Middle frontal gyrus (tissue), 1 donor: ENCODE data around the gene SLC5A12.

Experiments used
- DNase-seq: peaks from one replicate; pipeline ENCODE4 v3.0.0-alpha.2; 2015; ENCODE audit warnings: low spot score; ENCODE audit errors: extremely low spot score

SLC5A12 gene, protein sequence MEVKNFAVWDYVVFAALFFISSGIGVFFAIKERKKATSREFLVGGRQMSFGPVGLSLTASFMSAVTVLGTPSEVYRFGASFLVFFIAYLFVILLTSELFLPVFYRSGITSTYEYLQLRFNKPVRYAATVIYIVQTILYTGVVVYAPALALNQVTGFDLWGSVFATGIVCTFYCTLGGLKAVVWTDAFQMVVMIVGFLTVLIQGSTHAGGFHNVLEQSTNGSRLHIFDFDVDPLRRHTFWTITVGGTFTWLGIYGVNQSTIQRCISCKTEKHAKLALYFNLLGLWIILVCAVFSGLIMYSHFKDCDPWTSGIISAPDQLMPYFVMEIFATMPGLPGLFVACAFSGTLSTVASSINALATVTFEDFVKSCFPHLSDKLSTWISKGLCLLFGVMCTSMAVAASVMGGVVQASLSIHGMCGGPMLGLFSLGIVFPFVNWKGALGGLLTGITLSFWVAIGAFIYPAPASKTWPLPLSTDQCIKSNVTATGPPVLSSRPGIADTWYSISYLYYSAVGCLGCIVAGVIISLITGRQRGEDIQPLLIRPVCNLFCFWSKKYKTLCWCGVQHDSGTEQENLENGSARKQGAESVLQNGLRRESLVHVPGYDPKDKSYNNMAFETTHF

DNA sequence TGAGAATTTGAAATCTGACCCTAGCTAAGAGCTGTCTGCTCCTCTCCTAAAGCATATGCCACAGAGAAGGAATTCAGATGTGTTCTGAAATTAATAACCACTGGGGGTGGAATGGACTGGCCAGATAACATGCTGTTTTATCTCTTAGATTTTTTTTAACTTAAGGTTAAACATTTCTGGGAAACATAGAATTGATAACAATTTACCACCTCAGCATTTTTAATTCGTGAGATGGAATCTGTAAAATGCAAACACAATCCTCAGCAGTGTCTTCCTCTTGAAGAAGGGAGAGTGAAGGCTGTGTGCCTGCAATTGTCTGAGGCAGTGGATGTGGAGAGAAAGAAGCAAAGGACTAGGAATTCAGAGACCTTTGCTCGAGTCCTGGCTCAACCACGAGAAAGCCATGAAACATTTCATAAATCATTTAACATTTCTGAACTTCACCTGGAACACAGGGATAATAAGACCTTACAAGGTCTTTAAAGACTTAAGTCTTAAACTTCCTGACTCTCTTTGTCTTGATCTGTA lies at the start of gene SLC5A12:
SLC5A12 (minus strand) TSS at position 113 of the 528 bp plus-strand sequence. CDS start 346 bp downstream, outside the sequence.
- DNase-seq, result no peak

DNA sequence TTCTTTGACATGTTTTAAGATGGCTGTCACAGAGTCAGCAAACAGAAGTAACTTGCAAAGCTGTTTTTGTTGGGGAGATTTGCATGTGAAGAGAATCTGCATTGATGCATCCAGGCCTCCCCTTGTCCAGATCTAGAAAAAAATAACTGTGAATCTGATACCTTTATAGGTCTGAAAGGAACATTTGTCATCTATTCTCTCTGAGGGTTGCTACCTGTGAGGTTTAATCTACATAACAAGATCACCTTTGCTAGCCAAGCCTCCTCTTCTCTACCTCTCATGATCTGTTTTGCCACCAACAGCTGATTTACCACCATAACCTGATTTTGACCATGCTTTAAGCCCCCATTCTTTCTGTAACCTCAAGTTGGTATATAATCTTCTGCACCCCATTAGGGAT lies 47.2 kb upstream of the SLC5A12 start:
- DNase-seq, result no peak

DNA sequence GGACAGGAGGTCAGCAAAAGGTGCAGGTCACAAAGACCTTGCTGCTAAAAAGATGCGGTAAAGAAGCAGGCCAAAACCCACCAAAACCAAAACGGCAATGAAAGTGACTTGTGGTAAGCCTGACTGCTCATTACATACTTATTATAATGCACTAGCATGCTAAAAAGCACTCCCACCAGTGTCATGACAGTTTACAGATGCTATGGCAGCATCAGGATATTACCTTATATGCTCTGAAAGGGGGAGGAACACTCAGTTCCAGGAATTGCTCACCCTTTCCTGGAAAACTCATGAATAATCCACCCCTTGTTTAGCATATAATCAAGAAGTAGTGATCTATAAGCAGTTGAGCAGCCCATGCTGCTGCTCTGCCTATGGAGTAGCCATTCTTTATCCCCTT lies 45.2 kb upstream of the SLC5A12 start:
- no peak for DNase-seq

DNA sequence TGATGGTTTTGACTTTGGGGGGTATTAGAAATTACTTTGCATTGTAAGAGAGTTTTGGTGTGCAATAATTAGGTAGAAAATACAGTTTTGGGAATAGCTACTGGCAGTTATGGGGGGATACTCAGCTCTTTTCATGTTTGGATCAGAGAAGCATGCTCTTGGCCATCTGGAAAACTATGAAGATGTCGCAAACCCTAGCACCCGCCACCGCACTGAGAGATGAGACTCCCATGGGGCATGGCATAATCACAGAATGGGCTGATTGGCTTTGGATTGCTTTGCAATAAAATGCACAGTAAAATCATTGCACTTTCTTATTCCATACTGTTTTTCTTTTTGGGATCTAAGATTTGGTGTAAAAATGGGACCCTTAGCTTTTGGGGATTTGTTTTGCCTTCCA lies 43.5 kb upstream of the SLC5A12 start:
- no peak for DNase-seq

DNA sequence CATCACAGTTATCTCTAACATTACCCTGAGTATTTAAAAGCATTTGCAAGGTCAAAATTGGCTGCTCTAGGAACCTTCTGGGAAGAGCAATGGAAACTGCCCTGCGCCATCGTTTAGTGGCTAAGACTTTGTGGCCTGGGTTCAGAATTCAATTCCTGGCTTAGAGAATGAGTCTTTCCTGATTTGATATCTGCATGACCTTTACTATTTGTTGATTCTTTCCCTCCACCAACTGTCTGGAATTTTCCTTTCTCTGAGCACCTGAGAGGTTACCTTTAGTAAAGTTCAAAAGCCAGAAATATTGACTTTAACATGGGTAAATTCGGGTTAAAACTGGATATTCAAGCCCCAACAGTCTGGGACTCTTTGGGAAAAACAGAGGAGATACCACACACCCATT lies 43.0 kb upstream of the SLC5A12 start:
- DNase-seq, result no peak

DNA sequence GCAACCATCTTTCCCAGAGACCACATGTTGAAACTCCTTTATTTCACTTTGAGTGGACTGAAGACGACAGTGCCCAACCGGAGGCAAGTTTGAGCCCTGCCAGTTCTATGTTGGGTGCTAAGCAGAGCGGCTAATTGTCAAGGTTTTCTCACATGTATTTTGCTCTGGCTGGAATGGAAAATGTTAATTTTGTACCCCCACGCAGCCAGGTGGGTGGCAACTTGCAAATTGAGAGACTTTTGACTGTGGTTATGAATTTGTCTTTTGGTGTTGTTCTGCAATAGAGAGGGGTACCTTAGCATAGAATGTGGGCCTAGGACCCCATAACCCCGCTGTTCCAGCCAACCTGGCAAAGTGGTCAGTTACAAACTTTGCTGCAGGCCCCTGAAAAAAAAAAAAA lies 42.5 kb upstream of the SLC5A12 start:
- DNase-seq, result no peak

DNA sequence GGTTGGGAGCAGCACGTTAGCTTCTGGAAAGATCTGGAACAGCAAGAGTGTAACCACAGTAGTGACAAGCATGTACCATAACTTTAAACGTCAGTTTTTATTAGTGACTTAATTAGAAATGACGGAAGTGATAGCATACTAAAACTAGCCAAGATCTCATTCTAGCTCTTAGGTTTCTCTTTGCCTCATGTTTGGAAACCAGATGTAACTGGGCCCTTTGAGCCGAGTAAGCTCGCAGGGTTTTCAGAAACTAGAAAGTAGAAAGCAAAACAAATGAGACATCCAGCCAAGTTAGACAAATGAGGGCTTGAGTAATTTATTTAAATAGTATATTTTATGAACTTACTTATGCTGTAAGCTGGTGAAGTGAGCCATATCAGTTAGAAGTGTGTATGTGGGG lies 40.2 kb upstream of the SLC5A12 start:
- DNase-seq, result no peak

DNA sequence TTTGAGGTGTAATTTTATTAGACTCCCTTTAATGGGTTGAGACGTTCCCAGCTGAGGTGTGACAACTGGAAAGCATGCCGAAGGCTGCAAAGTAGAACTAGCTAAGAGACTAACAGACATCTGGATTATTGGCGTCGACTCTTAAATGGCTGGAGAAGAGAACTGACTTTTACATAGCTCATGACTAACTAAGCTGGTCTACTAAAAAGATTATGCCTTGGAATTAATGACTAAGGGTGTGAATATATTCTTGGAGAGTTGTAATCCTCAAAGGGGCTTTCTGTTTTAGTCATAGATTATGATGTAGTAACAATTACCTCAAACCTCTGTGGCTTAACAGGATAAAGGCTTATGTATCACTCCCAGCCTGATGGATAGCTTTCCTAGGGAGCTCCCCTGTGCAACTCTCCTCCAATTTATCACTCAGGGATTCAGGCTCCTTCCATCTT lies 39.5 kb upstream of the SLC5A12 start:
- DNase-seq, result no peak

DNA sequence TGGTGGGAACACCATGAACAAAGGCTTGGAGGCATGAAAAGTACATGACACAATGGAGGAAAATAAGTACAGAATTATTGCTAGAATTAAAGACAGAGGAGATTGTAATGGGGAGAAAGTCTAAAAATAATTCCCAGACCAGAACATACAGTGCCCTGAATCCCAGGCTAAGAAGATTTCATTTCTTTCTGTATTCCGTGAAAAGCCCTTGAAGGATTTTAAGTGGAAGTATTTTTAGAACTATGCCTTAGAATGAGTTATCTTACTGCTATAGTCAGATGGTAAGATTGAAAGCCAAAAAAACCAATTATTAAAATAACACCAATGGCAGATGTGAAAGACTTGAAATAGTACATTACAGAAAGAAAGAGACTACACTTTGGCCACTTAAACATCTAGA lies 36.1 kb upstream of the SLC5A12 start:
- DNase-seq, result no peak

DNA sequence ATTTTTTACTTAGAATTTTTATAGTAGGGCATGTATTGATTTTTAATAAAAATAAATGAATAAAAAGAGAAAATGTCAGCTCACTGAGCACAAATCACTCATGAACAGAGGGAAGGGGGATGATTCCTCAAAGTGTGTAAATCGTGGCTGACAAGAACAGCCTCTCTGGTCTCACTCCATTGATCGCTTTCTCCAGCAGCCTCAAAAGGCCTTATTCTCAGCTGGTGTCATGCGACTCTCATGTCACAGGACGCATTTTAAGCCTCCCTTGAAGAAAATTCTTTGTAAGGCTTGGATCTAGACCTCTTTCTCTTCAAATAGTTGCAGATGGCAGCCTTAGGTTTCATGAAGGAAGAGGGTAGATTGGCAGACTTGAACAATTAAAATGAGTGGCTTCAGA lies 33.9 kb upstream of the SLC5A12 start:
- DNase-seq, result no peak

DNA sequence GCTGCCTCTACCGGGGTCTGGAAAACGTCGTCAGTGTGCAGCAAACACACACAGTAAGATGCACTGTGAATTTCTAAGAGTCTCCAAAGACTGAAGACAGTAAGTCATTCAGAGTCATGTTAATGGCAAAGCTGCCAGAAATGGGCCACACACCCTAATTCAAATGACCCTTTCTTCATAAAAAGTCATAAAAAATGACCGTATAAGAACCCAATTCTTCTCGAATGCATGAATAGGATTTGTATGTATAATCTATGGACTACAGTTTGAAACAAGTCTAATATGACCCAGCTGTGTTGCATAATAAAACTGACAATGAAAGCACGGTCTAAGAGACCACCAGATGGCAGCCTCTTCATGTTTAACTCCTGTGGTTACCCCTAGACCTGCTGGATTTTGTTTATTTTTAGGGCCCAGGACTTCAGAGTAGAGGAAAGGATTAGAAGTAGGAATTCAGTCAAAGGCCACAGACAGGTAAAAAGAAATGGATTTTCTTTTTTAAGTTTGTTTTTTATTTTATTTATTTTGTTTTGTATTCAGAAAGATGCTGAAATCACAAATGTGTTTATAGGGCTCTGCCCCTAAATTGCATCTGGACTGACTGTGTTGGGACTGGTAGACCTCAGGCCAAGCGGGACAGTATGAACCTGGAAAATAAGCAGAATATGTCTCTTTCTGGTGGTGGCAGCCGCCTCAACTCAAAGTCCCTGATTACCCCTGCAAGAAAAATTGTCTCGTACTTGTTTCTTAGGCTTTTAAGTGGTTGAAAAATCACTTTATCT lies 32.1 kb upstream of the SLC5A12 start:
- DNase-seq, result peak; percentile 28

DNA sequence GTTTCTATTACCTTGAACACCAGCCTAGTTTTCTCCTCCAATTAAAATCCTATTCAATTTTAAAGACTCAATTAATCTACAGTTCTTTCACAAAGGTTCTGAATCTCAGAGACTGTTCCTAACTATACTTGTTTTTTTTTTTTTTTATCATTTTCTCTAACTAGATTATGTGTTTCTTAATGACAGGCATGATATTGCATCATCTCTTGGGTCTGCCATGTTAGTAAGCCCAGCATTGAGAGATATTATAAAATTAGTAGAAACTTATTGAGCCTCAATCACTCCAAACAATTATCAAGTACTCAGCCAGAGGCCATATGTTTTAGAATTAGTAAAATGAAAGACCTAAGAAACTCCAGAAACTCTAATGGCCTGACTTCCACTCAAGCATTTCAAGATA lies 28.1 kb upstream of the SLC5A12 start:
- no peak for DNase-seq

DNA sequence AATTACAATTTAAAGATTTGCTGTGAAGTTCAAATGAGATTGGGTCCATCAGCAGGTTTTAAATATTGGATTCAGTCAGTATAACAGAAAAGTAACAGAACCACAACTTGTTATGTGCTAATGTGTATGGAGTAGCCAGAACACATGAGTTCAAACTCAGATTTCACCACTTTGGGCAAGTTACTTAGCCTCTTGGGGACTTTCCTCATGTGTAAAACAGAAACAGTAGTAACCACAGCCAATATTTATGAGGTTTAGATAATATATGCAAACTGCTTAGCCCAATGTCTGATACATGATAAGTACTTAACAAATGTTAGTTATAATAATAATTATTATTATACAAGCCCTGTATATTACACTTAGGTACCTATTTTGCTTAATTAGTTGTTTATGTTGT lies 21.8 kb upstream of the SLC5A12 start:
- no peak for DNase-seq

DNA sequence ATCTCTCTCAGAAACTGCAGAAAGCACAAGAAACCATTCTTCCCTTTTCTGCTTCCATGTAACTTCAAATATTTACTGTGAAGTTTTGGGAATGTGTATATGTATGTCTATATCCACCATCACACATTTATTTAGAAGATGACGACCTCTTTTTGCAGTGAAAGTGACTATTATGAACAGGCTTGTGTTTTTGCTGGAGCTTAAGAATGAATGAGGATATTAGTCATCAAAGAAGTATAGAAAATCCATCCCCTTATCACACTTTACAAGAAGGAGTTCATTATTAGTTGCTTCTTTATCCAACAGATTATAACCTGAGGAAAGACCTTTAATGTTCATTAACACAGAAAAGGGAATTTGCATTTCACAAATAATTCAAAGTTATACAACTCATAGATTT lies 21.1 kb upstream of the SLC5A12 start:
- no peak for DNase-seq

DNA sequence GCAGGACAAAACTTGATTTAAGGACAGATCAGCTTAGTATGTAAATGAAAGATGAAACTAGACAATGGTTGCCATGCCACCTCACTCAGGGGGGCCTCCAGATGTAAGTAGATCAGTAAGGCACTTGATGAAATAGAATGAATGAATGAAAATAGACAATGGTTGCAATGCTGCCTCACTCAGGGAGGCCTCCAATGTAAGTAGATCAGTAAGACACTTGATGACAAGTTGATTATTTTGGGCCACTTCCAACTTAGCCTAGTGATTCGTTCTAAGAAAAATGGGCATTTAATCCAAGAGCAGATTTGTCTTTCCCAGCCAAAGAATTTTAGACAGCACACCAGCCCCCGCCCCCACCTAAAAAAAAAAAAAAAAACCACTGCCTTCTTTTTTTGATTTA lies 19.2 kb upstream of the SLC5A12 start:
- no peak for DNase-seq

DNA sequence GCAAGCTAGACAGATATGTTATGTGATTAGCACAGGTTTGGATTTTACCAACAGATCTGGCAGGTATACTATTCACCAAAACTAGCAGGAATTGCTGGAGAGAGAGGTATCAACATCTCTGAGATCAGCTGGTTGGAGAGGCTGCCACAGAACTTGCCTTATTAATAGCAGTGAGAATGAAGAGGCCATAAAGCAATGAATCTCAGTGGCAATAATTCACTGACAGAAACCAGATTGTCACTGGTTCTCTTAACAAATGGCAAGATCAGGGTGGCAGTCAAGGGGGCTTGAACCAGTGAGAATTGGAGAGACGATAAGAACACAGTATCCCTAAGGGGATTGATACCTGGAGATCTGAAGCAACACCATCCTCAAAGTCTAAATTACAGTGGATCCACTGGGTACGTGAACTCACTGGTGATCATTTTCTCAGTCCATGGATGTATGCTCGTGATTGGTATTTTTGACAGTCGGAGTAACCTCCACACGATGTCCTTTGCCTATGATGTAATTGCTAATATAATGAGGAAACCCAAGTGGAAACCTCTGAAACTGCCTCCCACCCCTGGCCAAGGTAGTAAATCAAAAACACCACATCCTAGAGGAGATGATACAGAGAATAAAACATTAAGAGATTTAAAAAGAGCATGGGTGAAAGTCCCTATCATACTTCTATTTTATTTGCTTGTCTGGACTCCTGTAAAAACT lies 17.7 kb upstream of the SLC5A12 start:
- DNase-seq, result no peak

DNA sequence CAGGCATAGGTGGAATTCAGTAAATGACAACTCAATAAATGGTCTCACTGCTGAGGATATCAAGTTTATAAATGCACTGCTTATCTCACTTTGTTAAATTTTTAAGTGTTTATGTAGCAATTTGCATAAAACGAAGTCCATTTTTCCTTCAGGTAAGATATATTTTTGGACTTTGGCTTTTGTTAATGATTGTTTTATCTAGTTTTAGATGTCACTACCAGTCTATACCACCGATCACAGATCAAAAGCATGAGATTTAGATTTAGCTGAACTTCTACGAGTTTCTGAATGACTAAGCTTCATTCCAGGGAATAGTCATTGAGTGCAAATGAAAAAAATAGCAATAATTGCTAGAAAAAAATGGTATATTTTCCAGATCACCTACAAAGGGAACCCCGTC lies 12.8 kb upstream of the SLC5A12 start:
- DNase-seq, result no peak

DNA sequence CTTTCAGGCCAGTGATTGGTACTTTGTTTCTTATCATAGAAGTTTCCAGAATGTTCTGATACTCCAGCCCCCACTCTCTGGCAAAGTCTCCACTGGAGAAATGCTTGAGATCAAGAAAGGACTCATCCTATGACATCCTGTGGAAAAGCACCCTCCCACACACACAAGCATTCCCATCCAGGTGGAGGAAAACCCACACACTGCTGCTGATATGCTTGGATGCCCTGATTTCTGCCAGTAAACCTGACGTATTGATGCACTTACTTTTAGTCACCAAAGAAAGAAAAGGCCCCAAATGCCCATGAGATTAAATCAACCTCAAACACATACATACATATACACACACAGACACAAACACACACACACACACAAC lies 9.2 kb upstream of the SLC5A12 start:
- DNase-seq, result no peak

DNA sequence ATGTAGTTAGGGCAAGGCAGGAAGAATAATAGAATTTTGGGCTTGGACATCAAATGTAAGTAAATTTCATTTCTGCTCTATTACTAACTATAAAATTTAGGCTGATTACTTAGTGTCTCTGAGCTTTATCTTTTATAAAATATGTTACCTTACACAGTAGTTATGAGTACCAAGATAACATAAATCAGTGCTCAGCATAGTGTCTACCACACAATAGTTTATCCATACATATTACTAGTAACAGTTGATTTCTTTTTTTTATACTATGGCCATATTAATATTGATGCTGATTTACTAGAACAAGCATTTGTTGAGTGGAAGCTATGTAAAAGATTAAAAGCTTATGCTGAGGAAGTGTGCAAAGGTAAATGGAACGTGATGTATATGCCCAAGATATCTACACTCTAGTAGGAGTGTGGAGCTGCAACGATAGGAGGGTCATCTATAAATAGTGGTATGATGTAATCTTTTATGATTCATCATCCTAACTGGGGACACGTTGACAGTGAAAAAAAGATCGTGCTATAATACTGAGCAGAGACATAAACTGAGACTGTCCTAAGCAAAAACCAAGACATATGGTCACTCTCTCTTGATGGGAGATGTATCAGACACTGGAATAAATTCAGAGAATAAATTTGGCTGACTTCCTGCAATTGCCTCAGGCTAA lies 8.7 kb upstream of the SLC5A12 start:
- no peak for DNase-seq

DNA sequence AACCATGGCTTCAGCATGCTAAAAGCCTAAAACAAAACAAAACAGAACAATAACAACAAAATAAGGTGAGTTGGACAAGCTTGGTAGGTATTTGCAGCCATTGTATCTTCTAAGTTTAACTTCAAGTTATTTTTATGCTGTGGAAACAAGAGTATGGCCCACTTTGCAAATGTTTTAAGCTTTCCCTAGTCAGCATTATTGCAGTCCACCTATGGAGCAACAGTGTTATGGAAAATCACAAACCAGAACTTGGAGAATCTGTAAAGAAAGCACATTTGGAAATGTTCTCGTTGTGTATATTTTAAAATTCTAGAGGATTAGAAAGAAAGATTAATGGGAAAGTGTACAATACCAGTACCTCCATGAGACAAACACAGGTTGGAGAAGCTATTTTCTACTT lies 7.4 kb upstream of the SLC5A12 start:
- DNase-seq, result no peak

DNA sequence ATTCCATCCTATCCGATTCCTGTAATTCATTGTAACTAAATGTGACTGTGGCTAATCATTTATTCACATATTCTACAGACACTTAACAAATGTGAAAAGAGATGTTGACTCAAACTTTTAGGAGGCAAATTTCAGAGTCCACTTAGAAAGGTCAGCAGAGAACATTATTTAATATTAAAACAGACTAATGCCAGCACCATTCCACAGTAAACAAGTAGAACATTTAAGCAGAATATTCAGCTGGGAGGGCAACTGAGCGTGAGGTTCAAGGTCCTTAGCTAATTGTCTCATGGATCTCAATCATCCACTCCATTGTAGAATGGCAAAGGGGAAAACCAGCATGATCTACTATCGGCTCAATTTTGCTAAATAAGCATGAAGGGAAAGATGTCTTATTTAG lies 5.1 kb upstream of the SLC5A12 start:
- no peak for DNase-seq
